ENCODE measurements around the gene LEFTY1. TPM values are rescaled to one million over a fixed set of nuclear protein-coding genes. Genes with fewer than 3 reads are reported as not detected.

LEFTY1 gene
- total and polyA plus RNA-seq, 2 donors (not counting 3 experiments of a cell fraction or from before 2014, with no cell fraction given), result not detected

DNA sequence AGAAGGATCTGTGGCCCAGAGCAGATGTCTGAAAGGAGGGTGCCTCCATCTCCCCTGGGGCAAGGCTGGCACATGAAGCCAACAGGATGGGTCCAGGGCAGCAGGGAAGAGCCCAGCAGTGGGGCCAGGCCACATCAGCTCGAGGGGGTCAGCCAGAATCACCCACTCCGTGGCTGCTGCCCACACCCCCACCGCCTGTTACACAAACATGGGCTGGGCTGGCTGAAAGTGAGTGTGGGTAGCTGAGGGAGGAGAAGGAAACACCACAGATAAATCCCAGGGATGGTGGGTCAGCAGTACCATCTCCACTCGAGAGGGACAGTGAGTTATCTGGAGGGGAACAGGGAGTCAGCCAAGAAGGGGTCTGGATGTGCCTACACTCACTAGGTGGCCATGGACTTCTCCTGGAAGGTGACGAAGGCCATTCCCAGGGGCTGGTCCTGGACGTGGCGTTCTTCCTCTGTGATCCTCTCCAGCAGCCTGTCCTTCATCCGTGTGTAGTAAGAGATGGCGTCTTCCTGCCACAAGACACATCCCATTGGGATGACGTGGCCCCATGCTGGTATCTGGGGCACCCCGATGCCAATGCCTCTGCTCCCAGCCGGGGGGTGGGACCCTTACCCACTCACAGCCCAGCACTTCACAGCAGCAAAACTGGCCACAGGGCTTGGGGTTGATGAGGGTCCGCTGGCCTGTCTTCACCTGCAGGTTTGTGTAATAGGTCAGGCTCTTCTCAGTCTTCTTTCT is 26.9 kb downstream of the LEFTY1 start:
- H3K36me3 ChIP-seq (ENCODE audit: control insufficient read depth in 2 of 2, extremely low read depth in 1 of 2, insufficient read depth in 2 of 2, low read length in 2 of 2), result peaks cover 0 to 27% of the 10 kb centered on the region in 2 experiments
- no peaks in the 10 kb centered on the region for H4K20me1 ChIP-seq (replicated peaks; ENCODE audit: control insufficient read depth, extremely low read depth, insufficient read depth, low read length)
- H2AFZ ChIP-seq (ENCODE audit: low read depth, low read length), result no peak overlapping the region
- H3K4me3 ChIP-seq (replicated peaks in 1 of 3; ENCODE audit: insufficient read depth in 1 of 3, low read depth in 1 of 3, low read length in 3 of 3), result no peak overlapping the region
- H3K9ac ChIP-seq (replicated peaks; ENCODE audit: extremely low read depth, insufficient read depth, low read length), result no peak overlapping the region
- H3K27me3 ChIP-seq (ENCODE audit: control insufficient read depth in 2 of 2, insufficient read depth in 2 of 2, low read length in 2 of 2), result no peaks in the 10 kb centered on the region
- dilution Hi-C loops (cut with MboI; ENCODE audit: extremely low pct_ligation_motif_present, low sequenced_read_pairs), result no loop called here
- DNase-seq (ENCODE audit: low read depth, low spot score) (no peak), FAIRE-seq (no peak)
- no peak overlapping the region for H3K27ac ChIP-seq (ENCODE audit: insufficient read depth, low read depth, low read length)
- peaks cover 12% of the 10 kb centered on the region for H3K4me1 ChIP-seq (ENCODE audit: control insufficient read depth, extremely low read depth, insufficient read depth, low read length)
- ChIA-PET POLR2A (no interaction called here), CTCF (no interaction called here)
- no peaks in the 10 kb centered on the region for H3K79me2 ChIP-seq (ENCODE audit: control insufficient read depth, insufficient read depth, low read length)
- BruUV-seq (replicated peaks), result no TSS peak
- TF ChIP-seq CTCF (IDR thresholded peaks at IDR 0.05; ENCODE audit: extremely low read depth in 1 of 2, insufficient read depth in 1 of 2, low read depth in 1 of 2, low read length in 2 of 2), result no peak
- TF ChIP-seq POLR2AphosphoS5 (IDR thresholded peaks at IDR 0.05; ENCODE audit: insufficient read depth, low read depth, low read length), result no peak
- TF ChIP-seq JUN (IDR thresholded peaks at IDR 0.05; ENCODE audit: borderline replicate concordance, insufficient read depth, insufficient read length, low read depth), result no peak
- TF ChIP-seq MYC (IDR thresholded peaks at IDR 0.05; ENCODE audit: low read depth, low read length), result no peak
- no peak for TF ChIP-seq FOS (IDR thresholded peaks at IDR 0.05; ENCODE audit: borderline replicate concordance, insufficient read depth, low read length)
- no peak for TF ChIP-seq GATA2 (IDR thresholded peaks at IDR 0.05; ENCODE audit: insufficient read depth, insufficient read length, low read depth, low read length)
- intact Hi-C loops (cut with micrococcal nuclease), result no loop called here
- no peak overlapping the region for H3K4me2 ChIP-seq (ENCODE audit: insufficient read depth, low read length)
- no peaks in the 10 kb centered on the region for H3K9me3 ChIP-seq (replicated peaks; ENCODE audit: control insufficient read depth, insufficient read depth, low read length)
- H3K9me1 ChIP-seq (replicated peaks; ENCODE audit: control insufficient read depth, extremely low read depth, insufficient read depth, low read length), result no peaks in the 10 kb centered on the region
